HepG2 (cell line): ENCODE results near the gene PRSS8. TPM values are rescaled to one million over a fixed set of nuclear protein-coding genes. Genes with fewer than 3 reads are reported as not detected.

Source experiments
- ATF3 ChIP-seq: sonication (generic); formaldehyde crosslinking; IDR thresholded peaks from 2 replicates; pipeline ENCODE4 v1.4.0; 2020; ENCODE audit warnings: missing genetic modification reagents
- ERF ChIP-seq: IDR thresholded peaks from 2 replicates; pipeline ENCODE4 v1.6.1; 2018; ENCODE audit warnings: missing biosample characterization, missing genetic modification reagents
- GPBP1L1 ChIP-seq: sonication (generic); formaldehyde crosslinking; IDR thresholded peaks from 2 replicates; pipeline ENCODE4 v1.5.0; 2020; ENCODE audit warnings: mild to moderate bottlenecking, missing genetic modification reagents
- HDAC2 ChIP-seq: sonication (generic); formaldehyde crosslinking; IDR thresholded peaks from 2 replicates; pipeline ENCODE4 v1.4.0; 2020; ENCODE audit warnings: missing genetic modification reagents
- HMGA1 ChIP-seq: sonication (generic); formaldehyde crosslinking; conservative IDR thresholded peaks from 2 replicates; pipeline ENCODE4 v1.4.0; 2020; ENCODE audit warnings: missing genetic modification reagents
- MYC ChIP-seq: sonication (generic); formaldehyde crosslinking; IDR thresholded peaks from 2 replicates; pipeline ENCODE4 v1.9.0; 2021; ENCODE audit warnings: missing genetic modification reagents, borderline replicate concordance
- PHF21A ChIP-seq: sonication (generic); formaldehyde crosslinking; IDR thresholded peaks from 2 replicates; pipeline ENCODE4 v1.5.0; 2020; ENCODE audit warnings: mild to moderate bottlenecking, missing genetic modification reagents
- RFXAP ChIP-seq: sonication (generic); formaldehyde crosslinking; IDR thresholded peaks from 2 replicates; pipeline ENCODE4 v1.4.0; 2020; ENCODE audit warnings: missing genetic modification reagents, borderline replicate concordance
- TFDP2 ChIP-seq: sonication (generic); formaldehyde crosslinking; IDR thresholded peaks from 2 replicates; pipeline ENCODE4 v1.4.0; 2020; ENCODE audit warnings: missing genetic modification reagents
- ZNF263 ChIP-seq: sonication (generic); formaldehyde crosslinking; IDR thresholded peaks from 2 replicates; pipeline ENCODE4 v1.4.0; 2020; ENCODE audit warnings: missing genetic modification reagents
- ZNF318 ChIP-seq: sonication (generic); formaldehyde crosslinking; IDR thresholded peaks from 2 replicates; pipeline ENCODE4 v1.4.0; 2020; ENCODE audit warnings: mild to moderate bottlenecking, missing genetic modification reagents
- ZNF362 ChIP-seq: sonication (generic); formaldehyde crosslinking; IDR thresholded peaks from 2 replicates; pipeline ENCODE4 v1.4.0; 2020; ENCODE audit warnings: missing genetic modification reagents, mild to moderate bottlenecking, borderline replicate concordance
- ZNF382 ChIP-seq: sonication (generic); formaldehyde crosslinking; IDR thresholded peaks from 2 replicates; pipeline ENCODE4 v1.5.0; 2020; ENCODE audit warnings: missing genetic modification reagents, mild to moderate bottlenecking, borderline replicate concordance
- ZNF776 ChIP-seq: sonication (generic); formaldehyde crosslinking; IDR thresholded peaks from 2 replicates; pipeline ENCODE4 v1.4.0; 2020; ENCODE audit warnings: mild to moderate bottlenecking, missing genetic modification reagents
- polyA plus RNA-seq, 8 experiments: library from polyadenylated mRNA; depleted of rRNA in 3 of 8; stranded (reverse) in 7 of 8; unstranded in 1 of 8; fragments of >200 nt; fragmentation: Illumina TruSeq in 4 of 8; extraction: Trizol in 4 of 8; gene quantifications; 2 replicates each; pipeline versions ENCODE4 v1.2.1 to v1.2.3, GENCODE V29; 2011 to 2016; ENCODE audit warnings: low read depth in 4 of 8, missing spikeins in 1 of 8, mixed read lengths in 1 of 8; ENCODE audit not compliant: insufficient read depth in 1 of 8
- total RNA-seq, 5 experiments: library from RNA; depleted of rRNA; stranded (reverse); fragments of >200 nt; fragmentation: Illumina TruSeq; extraction: Trizol; gene quantifications; 2 replicates each; pipeline ENCODE4 v1.2.3, GENCODE V29; 2016; ENCODE audit warnings: low read depth in 1 of 5

PRSS8 gene
- total and polyA plus RNA-seq, 2 of the 13 experiments (the other 11 are each of a cell fraction or from before 2014, with no cell fraction given): 2.6 to 7.2 TPM

GRCh38 chr16:31108035-31108793, 27.3 kb downstream of the PRSS8 start, which contains the start of gene BCKDK (continued):
- TF ChIP-seq ZNF318 (CRISPR knock-in tag): no peak
- no peak for TF ChIP-seq ZNF362 (CRISPR knock-in tag)
- TF ChIP-seq HMGA1 (CRISPR knock-in tag): no peak
- TF ChIP-seq ERF (CRISPR knock-in tag): peak; percentile 85
- peak; percentile 65 for TF ChIP-seq HDAC2 (CRISPR knock-in tag)
- TF ChIP-seq MYC: peak; percentile 86
- peak; percentile 63; the same call in 1 of the 2 replicates for TF ChIP-seq ZNF776
- no peak for TF ChIP-seq RFXAP (CRISPR knock-in tag)
- no peak for TF ChIP-seq ZNF382 (CRISPR knock-in tag)
- peak; percentile 90 for TF ChIP-seq TFDP2 (CRISPR knock-in tag)
- TF ChIP-seq ATF3 (CRISPR knock-in tag): no peak
- 0 out of 2 replicates have a peak, but pooled peaks have one; percentile 42 for TF ChIP-seq PHF21A (CRISPR knock-in tag)
- TF ChIP-seq ZNF263 (CRISPR knock-in tag): peak; percentile 77
- TF ChIP-seq GPBP1L1 (CRISPR knock-in tag): no peak
